DMS79 treated with DMSO at 0.1 percent for 48 hours (cell line): ENCODE results near the gene LRP6.
A peak's percentile ranks its signal among the peaks of the same experiment; 100 is the strongest.
"Not testable (repeated sequence)": the region's sequence is repeated elsewhere in the genome, so short reads cannot be mapped to it uniquely, and the experiment has no call there.

Experiments
- DNase-seq: peaks from one replicate; lab custom pipeline; 2025; lab: John Stamatoyannopoulos, UW

LRP6 gene

DNA sequence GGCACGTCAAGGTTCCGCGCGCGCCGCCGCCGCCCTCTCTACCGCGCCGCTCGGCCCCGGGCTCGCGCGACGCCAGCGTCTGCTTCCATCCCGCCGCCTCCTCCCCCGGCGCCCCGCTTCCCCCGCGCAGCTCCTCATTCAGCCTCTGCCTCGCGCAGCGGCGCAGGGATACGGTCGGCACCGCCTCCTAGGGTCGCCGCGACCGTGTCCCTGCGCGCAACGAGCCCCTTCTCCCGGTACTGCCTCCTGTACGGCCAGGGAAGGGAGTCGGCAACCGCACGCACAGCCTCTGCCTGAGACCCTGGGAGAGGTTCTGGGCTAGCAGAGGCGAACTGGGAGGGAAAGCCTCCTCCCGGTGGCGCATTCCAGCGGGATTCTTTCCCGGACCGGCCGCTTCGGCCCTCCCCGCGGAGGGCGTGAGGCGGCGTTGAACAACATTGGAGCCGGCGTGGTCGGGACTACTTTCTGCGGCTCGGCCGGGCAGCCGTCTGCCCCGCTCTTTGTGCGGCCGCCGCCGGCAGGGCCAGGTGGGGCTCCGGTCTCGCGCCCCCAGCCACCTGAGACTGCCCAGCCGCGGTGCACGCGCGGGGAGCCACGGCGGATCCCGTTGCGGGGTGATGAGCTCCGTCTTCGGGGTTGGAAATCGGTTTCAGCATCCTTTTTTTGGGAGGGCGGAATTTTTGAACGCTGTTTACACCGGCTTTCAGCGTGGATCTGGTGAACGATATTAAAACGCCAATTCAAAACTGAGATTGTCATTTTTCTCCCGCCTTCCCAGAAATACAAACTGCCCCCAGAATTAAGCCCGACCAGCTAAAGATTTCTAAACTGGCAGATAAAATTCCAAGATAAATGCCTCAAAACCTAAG is at the start of gene LRP6:
TSS of gene LRP6 (minus strand) at position 172 of the 869 bp plus-strand sequence. CDS start 309 bp downstream, outside the sequence.
- DNase-seq = peak; percentile 87

DNA sequence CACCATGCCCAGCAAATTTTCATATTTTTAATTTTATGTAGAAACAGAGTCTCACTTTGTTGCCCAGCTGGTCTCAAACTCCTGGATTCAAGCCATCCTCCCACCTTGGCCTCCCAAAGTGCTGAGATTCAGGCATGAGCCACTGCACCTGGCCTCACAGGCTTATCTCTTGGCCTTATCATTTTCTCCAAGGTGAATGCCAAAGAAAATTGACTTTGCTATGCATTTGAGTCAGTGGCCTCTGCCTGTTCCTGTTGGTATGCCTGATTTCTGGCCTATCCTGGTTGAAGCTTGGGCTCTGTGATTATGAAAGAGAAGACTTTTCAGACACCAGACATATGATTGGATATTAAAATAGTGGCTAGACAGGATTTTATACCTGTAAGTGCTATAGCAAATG is 49.0 kb upstream of the LRP6 start:
- DNase-seq = no peak

DNA sequence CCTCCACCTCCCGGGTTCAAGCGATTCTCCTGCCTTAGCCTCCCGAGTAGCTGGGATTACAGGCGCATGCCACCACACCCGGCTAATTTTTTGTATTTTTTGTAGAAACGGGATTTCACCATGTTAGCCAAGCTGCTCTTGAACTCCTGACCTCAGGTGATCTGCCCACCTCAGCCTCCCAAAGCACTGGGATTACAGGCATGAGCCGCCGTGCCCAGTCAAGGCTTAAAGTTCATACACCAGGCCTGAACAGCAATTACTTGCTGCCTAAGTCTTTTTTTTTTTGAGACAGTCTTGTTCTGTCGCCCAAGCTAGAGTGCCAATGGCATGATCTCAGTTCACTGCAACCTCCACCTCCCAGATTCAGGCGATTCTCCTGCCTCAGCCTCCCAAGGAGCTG is 43.9 kb upstream of the LRP6 start:
- not testable (repeated sequence) for DNase-seq

DNA sequence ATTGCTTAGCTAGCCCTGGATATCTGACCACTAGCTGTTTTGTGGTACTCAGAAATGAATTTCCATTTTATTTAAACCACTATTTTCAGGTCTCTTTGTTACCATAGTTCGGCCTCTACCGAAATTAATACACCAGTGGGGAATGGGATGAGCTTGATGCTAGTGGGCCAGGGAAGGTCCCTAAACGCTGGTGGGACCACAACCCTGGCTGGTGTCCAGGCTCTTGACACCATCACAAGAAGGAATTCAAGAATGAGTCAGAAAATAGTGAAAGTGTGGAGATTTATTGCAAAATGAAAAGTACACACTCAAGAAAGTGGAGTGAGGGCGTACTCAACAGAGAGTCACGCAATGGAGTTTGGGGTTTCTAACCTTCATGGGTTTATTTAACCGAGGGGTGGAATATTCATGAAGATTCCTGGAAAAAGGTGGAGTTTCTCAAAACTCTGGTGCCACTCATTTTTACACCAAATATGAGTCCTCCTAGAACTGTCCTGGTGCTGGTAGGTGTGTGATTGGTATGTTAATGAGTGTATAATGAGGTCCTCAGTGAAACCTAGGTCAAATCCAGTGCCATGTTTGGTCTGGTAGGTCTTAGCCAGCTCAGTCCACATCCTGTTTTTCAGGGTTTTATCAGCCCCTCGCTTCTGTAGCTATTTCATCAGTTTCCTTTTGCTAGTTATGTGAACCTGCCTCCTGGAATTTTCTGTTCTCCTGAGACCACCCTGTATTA is 38.9 kb upstream of the LRP6 start:
- DNase-seq = no peak

GRCh38 chr12:12302976-12303375 is 36.1 kb upstream of the LRP6 start:
- DNase-seq = no peak

- no peak for DNase-seq
Measured at GRCh38 chr12:12301122-12301521, 34.3 kb upstream of the LRP6 start.

- no peak for DNase-seq
Measured at GRCh38 chr12:12297201-12297830, 30.5 kb upstream of the LRP6 start.

GRCh38 chr12:12294215-12295005 is 27.6 kb upstream of the LRP6 start:
- DNase-seq = no peak

DNA sequence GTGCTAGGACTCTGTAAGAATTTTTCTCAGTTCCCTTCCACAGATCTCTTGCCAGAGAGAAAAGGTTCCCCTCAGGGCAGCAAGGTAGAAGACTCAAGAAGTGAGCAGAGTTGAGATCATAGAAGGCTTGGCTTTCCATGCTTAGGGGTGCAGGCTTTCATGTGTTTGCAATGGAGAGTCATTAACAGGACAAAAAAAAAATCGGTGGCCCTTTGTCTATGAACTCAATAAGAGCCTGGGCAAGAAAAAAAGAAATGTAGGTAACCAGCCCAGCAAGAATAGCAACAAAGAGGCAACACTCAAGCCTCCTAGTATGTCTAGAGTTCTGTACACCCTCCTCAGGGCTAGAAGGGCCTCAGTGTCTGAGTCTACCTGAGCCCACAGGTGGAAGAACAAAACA is 23.4 kb upstream of the LRP6 start:
- no peak for DNase-seq

DNA sequence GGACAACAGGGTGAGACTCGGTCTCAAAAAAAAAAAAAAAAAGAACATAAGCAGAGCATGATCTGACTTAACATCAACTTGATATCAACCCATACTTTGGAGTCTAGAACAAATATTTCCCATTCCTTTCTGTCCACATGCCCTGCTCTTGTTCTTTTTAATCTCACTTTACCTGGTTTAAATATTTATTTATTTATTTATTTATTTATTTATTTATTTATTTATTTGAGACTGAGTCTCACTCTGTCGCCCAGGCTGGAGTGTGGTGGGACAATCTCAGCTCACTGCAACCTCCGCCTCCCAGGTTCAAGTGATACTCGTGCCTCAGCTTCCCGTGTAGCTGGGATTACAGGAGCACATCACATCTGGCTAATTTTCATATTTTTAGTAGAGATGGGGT is 19.6 kb upstream of the LRP6 start:
- no peak for DNase-seq

- no peak for DNase-seq
Measured at GRCh38 chr12:12282761-12283425, 16.0 kb upstream of the LRP6 start.

GRCh38 chr12:12282202-12282601 is 15.4 kb upstream of the LRP6 start:
- DNase-seq = no peak

DNA sequence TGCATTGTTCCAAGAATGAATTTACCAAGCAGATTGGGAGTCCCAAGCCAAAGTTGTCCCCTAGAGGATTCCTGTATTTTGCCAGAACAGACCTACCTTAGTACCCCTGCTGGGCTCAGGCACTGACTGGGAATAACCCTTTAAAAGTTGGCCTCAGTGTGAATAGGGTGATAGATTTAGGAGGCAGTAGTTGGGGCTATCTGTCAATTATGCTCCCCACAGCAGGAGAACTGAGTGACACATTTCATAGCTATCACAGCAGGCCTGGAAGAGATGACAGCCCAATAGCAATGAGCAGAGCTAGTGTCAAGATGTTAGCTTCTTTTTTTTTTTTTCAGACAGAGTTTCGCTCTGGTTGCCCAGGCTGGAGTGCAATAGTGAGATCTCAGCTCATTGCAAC is 14.3 kb upstream of the LRP6 start:
- DNase-seq = no peak

DNA sequence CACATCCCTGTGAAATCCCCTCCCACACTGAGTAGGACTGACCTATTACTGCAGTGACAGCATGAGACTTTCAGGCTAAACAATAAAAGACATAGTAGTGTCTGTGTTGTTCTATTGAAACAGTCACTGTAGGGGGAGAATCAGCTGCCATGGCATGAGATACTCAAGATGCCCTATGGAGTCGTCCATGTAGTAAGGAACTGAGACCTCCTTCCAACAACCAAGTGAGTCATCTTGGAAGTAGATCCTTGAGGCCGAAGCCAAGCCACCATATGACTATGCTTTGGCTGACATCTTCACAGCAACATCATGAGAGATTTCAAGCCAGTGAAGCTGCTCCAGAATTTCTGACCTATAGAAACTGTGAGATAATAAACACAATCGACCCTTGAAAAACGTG is 12.1 kb upstream of the LRP6 start:
- DNase-seq = no peak

DNA sequence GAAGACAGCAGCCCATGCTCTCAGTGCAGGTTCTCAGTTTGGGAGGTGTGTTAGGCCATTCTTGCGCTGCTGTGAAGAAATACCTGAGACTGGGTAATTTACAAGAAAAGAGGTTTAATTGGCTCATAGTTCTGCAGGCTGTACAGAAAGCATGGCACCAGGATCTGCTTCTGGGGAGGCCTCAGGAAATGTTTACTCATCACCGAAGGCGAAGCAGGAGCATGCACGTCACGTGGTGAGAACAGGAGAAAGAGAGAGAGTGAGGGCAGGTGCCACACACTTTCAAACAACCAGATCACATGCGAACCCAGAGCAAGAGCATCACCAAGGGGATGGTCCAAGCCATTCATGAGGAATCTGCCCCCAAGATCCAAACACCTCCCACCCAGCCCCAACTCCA is 9.0 kb upstream of the LRP6 start:
- no peak for DNase-seq

- no peak for DNase-seq
Measured at GRCh38 chr12:12273291-12273957, 6.6 kb upstream of the LRP6 start.

DNA sequence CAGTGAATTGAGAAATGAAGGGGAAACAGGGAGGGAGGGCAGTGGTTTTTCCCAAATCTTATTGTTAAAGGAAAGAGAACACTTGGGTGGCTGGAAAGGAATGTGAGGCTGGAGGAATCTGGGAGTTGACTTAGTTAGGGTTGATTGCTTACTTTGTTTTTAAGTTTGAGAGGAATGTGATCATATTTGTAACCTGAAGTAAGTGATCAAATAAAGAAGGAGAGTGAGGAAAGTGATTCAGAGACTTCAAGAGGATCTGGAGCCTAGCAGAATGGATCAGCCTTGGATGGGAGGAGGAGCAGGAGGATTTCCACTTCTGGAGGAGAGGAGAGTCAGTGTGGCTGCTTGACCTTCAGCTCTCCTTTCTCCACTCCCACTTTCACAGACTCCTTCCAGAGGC is 6.0 kb upstream of the LRP6 start:
- no peak for DNase-seq

DNA sequence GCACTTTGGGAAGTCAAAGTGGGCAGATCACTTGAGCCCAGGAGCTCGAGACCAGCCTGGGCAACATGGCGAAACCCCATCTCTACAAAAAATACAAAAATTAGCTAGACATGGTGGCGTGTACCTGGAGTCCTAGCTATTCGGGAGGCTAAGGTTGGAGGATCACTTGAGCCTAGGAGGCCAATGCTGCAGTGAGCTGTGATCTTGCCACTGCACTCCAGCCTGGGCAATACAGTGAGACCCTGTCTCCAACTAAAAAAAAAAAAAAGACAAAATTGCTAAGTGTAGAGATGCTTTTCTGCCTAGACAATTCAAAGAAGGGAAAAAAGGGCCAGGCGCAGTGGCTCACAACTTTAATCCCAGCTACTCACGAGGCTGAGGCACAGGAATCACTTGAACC is 3.4 kb upstream of the LRP6 start:
- no peak for DNase-seq

DNA sequence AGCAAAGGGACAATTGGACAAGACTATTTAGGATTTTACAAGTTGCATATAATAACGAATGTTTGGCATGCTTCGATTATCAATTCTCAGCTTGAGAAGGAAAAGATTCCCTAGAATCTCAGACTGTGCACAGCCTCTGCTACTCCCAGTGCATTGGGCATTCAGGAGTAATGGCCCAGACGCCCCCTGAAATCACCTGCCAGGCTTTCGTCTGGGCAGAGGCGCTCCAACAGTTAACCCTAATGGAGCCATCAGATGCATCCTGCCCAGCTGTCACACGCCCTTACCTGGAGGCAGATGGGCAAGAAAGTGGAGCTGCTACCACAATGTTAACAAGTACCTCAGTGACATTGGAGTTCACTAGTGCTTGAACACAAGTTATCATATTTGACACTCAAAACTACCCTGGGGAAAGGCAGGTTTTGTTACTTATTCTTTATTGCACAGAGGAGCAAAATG is 927 bp upstream of the LRP6 start:
- peak; percentile 41 for DNase-seq

DNA sequence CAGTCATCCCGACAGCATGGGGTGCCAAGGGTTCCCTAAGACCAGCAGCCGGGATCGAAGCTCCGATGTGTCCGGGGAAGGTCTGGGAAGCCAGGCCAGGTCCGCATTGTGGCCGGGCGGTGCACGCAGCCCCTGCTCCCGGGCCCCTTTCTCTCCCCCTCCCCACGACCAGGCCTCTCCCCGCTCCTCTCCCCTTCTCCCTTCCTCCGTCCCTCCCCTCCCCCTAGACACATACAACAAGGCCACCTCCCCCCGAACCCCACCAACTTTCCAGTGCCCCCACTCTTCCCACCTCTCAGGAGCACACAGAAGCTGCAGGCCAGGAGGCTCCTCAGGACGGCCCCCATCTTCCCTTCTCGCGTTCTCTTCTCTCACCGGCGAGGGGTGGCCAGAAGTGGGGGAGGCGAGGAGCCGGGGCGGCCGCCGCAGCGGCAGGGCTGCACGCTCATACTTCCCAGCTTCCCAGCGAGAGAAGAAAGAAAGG is 413 bp downstream of the LRP6 start:
- no peak for DNase-seq
